ENCODE data around the gene KCNK15. TPM values are rescaled to one million over a fixed set of nuclear protein-coding genes. Genes with fewer than 3 reads are reported as not detected.

The KCNK15 gene
- total and polyA plus RNA-seq, 10 of the 15 experiments (the other 5 are each of a cell fraction or from before 2014, with no cell fraction given), result not detected

DNA sequence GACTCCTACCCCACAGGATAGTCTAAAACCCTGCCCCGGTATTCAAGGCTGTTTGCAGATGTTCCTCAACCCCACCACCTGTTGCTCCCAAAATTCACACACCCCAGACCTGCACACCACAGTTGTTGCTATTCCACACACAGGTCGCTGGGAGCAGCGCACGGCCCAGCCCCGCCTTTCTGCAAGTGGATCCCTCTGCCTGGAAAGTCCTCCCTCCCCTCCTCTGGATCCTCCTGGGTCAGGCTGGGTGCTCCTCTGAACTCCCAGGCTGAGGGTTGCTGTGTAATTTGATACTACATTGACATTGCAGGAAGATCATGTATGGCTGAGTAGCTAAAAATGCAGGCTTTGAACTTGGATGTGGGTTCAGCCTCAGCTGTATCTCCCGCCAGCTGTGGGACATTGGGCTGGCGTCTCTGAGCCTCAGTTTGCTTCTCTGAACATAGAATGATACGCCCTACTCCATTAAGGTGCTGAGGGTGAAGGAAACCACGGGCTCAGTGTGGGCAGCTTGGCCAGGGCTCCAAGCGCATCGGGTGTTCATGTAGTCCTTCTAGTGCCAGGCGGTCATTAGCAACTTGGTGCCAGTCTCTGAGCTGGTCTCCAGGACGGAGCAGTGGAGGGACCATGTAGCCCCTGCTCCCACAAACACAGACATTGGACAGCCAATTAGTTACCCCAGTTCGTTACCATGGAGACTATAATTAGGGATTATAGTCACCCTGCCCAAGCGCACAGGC, 44.4 kb upstream of the KCNK15 start (continued):
- TF ChIP-seq MEF2A (IDR thresholded peaks at IDR 0.05; ENCODE audit: insufficient read depth, low read depth, low read length), result no peak

DNA sequence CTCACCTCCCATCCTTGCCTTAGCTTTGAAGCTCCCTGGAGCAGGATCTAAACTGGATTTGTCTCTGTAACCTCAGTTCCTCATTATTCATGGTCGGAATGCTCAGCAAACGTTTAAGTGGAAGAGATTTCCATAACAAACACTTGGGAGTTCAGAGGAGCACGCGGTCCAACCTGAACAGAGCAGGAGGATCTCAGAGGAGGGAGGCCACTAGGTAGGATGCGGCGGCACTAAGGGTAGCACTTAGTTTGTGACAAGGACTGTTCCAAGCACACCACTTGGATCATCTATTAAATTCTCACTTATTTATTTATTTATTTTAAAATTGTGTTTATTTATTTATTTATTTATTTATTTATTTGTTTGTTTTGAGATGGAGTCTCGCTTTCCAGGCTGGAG, 43.8 kb upstream of the KCNK15 start:
- Histone ChIP-seq H3K4me3 (no peak overlapping the region), H4K20me1 (ENCODE audit: control insufficient read depth, insufficient read depth) (no peaks in the 10 kb centered on the region), H3K79me2 (ENCODE audit: control insufficient read depth, insufficient read depth, low read length) (no peaks in the 10 kb centered on the region), H3K9me3 (replicated peaks; ENCODE audit: control insufficient read depth, insufficient read depth, low read length) (no peaks in the 10 kb centered on the region), H3K27me3 (replicated peaks in 1 of 2; ENCODE audit: control insufficient read depth in 2 of 2, insufficient read depth in 2 of 2, low read length in 1 of 2) (no peaks in the 10 kb centered on the region; a peak in 2 of 4 replicates), H3K4me2 (ENCODE audit: control insufficient read depth, insufficient read depth) (no peak overlapping the region), H3K4me1 (ENCODE audit: control insufficient read depth, insufficient read depth, low read length) (peaks cover 10% of the 10 kb centered on the region), H3K27ac (ENCODE audit: control insufficient read depth, insufficient read depth) (no peak overlapping the region), H2AFZ (ENCODE audit: control insufficient read depth, low read depth, low read length) (no peak overlapping the region), H3K9ac (ENCODE audit: control insufficient read depth, insufficient read depth, low read length) (no peak overlapping the region), H3K36me3 (ENCODE audit: control insufficient read depth in 2 of 2, insufficient read depth in 2 of 2, low read length in 1 of 2) (no peaks in the 10 kb centered on the region)
- BruUV-seq (replicated peaks), result no TSS peak
- CTCF ChIA-PET, result interaction anchor here (0.6 kb wide), 1 partner anchor 319 kb away, joined by 3 read pairs; no protein-coding TSS in a partner anchor
- 55% methylated on average over 7 of the region's 7 CpGs for WGBS (ENCODE audit: insufficient coverage, insufficient replicate concordance, low lambda C conversion rate, missing lambda C conversion rate)
- SMC1A ChIA-PET (ENCODE audit: uncharacterized antibody, unreplicated experiment), result no interaction called here
- DNase-seq (ENCODE audit: low read depth, low spot score) (no peak), ATAC-seq (no peak), FAIRE-seq (no peak)
- RAD21 ChIA-PET (ENCODE audit: unreplicated experiment), result no interaction called here
- POLR2A ChIA-PET, result no interaction called here
- in situ Hi-C loops (cut with MboI), result no loop called here
- intact Hi-C loops (cut with micrococcal nuclease; ENCODE audit: unreplicated experiment), result no loop called here
- TF ChIP-seq EZH2 (IDR thresholded peaks at IDR 0.05; ENCODE audit: borderline replicate concordance, control insufficient read depth, low read depth, low read length) (no peak), GATAD2B (conservative IDR thresholded peaks at IDR 0.05; ENCODE audit: low read depth) (no peak), ZBED1 (IDR thresholded peaks at IDR 0.05; ENCODE audit: borderline replicate concordance) (no peak), CREB1 (IDR thresholded peaks at IDR 0.05; ENCODE audit: low read depth) (no peak), POLR2A (IDR thresholded peaks at IDR 0.05; ENCODE audit: low read depth, low read length) (no peak), MEF2A (IDR thresholded peaks at IDR 0.05; ENCODE audit: insufficient read depth, low read depth, low read length) (no peak), TCF12 (IDR thresholded peaks at IDR 0.05; ENCODE audit: low read depth, low read length) (no peak), ZNF622 (IDR thresholded peaks at IDR 0.05) (no peak)
- TF ChIP-seq, protein P1, sequence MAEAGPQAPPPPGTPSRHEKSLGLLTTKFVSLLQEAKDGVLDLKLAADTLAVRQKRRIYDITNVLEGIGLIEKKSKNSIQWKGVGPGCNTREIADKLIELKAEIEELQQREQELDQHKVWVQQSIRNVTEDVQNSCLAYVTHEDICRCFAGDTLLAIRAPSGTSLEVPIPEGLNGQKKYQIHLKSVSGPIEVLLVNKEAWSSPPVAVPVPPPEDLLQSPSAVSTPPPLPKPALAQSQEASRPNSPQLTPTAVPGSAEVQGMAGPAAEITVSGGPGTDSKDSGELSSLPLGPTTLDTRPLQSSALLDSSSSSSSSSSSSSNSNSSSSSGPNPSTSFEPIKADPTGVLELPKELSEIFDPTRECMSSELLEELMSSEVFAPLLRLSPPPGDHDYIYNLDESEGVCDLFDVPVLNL (IDR thresholded peaks at IDR 0.05; ENCODE audit: low read depth, low read length), result no peak
- TF ChIP-seq, protein P2, sequence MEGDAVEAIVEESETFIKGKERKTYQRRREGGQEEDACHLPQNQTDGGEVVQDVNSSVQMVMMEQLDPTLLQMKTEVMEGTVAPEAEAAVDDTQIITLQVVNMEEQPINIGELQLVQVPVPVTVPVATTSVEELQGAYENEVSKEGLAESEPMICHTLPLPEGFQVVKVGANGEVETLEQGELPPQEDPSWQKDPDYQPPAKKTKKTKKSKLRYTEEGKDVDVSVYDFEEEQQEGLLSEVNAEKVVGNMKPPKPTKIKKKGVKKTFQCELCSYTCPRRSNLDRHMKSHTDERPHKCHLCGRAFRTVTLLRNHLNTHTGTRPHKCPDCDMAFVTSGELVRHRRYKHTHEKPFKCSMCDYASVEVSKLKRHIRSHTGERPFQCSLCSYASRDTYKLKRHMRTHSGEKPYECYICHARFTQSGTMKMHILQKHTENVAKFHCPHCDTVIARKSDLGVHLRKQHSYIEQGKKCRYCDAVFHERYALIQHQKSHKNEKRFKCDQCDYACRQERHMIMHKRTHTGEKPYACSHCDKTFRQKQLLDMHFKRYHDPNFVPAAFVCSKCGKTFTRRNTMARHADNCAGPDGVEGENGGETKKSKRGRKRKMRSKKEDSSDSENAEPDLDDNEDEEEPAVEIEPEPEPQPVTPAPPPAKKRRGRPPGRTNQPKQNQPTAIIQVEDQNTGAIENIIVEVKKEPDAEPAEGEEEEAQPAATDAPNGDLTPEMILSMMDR (IDR thresholded peaks at IDR 0.05 in 2 of 3, conservative IDR thresholded peaks at IDR 0.05 in 1 of 3; ENCODE audit: control insufficient read depth in 2 of 3, extremely low read depth in 1 of 3, insufficient read depth in 1 of 3, low read depth in 3 of 3, low read length in 3 of 3), result no peak
- TF ChIP-seq, protein P3, sequence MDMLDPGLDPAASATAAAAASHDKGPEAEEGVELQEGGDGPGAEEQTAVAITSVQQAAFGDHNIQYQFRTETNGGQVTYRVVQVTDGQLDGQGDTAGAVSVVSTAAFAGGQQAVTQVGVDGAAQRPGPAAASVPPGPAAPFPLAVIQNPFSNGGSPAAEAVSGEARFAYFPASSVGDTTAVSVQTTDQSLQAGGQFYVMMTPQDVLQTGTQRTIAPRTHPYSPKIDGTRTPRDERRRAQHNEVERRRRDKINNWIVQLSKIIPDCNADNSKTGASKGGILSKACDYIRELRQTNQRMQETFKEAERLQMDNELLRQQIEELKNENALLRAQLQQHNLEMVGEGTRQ (IDR thresholded peaks at IDR 0.05; ENCODE audit: borderline replicate concordance, low read depth, low read length), result no peak
- TF ChIP-seq, protein P4, sequence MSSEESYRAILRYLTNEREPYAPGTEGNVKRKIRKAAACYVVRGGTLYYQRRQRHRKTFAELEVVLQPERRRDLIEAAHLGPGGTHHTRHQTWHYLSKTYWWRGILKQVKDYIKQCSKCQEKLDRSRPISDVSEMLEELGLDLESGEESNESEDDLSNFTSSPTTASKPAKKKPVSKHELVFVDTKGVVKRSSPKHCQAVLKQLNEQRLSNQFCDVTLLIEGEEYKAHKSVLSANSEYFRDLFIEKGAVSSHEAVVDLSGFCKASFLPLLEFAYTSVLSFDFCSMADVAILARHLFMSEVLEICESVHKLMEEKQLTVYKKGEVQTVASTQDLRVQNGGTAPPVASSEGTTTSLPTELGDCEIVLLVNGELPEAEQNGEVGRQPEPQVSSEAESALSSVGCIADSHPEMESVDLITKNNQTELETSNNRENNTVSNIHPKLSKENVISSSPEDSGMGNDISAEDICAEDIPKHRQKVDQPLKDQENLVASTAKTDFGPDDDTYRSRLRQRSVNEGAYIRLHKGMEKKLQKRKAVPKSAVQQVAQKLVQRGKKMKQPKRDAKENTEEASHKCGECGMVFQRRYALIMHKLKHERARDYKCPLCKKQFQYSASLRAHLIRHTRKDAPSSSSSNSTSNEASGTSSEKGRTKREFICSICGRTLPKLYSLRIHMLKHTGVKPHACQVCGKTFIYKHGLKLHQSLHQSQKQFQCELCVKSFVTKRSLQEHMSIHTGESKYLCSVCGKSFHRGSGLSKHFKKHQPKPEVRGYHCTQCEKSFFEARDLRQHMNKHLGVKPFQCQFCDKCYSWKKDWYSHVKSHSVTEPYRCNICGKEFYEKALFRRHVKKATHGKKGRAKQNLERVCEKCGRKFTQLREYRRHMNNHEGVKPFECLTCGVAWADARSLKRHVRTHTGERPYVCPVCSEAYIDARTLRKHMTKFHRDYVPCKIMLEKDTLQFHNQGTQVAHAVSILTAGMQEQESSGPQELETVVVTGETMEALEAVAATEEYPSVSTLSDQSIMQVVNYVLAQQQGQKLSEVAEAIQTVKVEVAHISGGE (CRISPR knock-in tag; IDR thresholded peaks at IDR 0.05), result no peak
- TF ChIP-seq, protein P5, sequence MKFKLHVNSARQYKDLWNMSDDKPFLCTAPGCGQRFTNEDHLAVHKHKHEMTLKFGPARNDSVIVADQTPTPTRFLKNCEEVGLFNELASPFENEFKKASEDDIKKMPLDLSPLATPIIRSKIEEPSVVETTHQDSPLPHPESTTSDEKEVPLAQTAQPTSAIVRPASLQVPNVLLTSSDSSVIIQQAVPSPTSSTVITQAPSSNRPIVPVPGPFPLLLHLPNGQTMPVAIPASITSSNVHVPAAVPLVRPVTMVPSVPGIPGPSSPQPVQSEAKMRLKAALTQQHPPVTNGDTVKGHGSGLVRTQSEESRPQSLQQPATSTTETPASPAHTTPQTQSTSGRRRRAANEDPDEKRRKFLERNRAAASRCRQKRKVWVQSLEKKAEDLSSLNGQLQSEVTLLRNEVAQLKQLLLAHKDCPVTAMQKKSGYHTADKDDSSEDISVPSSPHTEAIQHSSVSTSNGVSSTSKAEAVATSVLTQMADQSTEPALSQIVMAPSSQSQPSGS (IDR thresholded peaks at IDR 0.05; ENCODE audit: low read length), result no peak
